G401.6 (cell line): ENCODE results near the gene FAM168A.
A peak's percentile ranks its signal among the peaks of the same experiment; 100 is the strongest.

Source experiments
- FAIRE-seq: peaks from 2 replicates; lab custom pipeline; 2012; peaks lifted over from hg19 to GRCh38; lab: Jason Lieb, UNC

The FAM168A gene, protein sequence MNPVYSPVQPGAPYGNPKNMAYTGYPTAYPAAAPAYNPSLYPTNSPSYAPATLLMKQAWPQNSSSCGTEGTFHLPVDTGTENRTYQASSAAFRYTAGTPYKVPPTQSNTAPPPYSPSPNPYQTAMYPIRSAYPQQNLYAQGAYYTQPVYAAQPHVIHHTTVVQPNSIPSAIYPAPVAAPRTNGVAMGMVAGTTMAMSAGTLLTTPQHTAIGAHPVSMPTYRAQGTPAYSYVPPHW

GRCh38 chr11:73597956-73598718 is at the start of gene FAM168A:
TSS of gene FAM168A (minus strand) at chr11:73598112. CDS start at chr11:73468474, 129,638 bp downstream.
- peak; percentile 69 for FAIRE-seq

DNA sequence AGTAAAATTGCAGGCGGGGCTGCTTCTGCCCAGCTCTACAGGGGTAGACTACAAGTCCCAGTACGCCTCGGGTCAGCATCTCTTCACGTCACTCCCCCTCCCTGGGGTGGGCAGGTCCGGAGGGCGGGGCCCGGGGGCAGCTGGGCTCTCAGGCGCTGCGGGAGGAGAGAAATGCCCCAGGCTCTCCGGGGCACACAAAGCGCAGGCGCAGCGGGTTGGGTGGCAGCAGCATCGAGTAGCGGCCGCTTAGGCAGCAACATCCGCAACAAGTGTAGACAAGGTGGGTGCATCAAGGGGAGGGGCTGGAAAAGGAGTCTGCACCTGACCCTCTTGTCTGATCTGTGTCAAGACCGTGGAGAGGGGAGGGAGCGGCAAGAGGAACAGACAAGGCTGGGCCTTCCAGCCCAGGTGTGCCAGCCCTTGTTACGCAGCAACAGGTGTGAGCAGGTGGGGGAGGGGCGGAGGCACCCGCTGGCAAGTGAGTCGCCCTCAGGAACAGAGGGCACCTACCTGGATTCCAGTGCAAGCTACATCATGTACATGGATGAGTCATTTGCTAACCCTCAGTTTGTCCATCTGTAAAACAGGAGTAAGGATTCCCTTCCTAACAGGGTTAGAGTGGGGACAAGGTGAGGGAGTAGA is 49.7 kb upstream of the FAM168A start:
- no peak for FAIRE-seq

DNA sequence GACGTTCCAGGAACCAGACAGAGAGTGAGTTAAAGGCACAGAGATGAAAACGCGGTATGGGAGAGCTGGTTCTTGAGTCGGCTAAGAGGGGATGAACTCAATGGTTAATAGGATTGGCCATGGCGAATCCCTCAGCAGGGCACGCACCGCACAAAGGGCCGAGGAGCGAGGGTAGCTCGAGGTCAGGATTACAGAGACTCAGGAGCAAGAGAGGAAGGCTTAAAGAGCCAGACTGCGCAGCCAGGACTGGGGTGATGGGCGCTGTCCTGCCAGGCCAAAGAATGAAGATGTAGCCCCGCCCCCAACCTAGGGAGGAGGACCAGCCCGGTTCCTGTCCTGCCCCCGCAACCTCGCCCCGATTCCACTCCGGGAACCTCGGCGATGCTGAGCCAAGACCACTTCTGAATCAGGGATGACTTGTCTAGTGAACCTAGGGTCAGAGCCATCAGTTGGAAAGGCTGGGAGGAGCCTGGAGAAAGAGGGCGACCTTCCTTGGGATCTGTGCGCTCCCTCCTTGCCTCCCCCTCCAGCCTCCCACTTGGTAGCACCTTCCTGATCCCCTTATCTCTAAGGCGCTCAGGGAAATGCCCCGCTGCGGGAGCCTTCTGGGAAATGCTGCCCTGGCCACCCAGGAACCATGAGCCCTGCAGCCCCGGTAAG is 48.2 kb upstream of the FAM168A start, which contains the start of gene PLEKHB1:
Gene PLEKHB1 (plus strand): TSS at position 610 of the 660 bp plus-strand sequence. CDS start 28 bp downstream, at position 638.
- FAIRE-seq, result no peak

GRCh38 chr11:73645121-73645969 is 47.4 kb upstream of the FAM168A start:
- no peak for FAIRE-seq

DNA sequence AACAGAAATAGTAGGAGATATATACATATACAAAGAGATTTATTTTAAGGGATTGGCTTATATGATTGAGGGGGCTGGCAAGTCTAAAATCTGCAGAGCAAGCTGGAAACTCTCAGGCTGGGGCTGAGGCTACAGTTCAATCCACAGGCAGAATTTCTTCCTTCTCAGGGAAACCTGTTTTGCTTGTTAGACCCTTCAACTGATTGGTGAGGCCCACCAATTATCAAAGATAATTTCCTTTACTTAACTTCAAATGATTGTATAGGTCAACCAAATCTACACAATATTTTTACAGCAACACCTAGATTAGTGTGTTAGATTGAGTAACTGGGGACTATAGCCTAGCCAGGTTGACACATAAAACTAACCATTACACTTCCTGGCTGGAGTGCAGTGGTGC is 43.8 kb upstream of the FAM168A start:
- no peak for FAIRE-seq

DNA sequence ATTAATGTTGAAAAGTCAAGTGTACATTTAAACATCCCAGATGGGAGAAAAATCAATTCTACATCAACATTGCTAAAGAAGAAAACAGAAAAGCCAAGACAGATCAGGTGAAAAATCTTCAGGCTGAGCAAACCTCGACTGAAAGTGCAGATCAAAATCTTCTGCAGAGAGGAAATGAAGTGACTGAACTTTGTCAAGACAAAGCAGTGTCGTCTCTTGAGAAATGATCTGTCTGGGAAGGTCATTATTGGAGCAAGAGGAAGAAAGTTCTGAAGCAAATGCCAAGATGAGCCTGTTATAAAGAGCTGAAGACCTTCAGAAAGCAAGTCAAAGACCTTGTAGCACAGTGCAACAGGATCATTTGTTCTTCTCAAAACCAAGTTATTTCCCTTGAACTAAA is 42.7 kb upstream of the FAM168A start:
- no peak for FAIRE-seq

- no peak for FAIRE-seq
These were observed 39.1 kb upstream of the FAM168A start for GRCh38 chr11:73637012-73637411.

DNA sequence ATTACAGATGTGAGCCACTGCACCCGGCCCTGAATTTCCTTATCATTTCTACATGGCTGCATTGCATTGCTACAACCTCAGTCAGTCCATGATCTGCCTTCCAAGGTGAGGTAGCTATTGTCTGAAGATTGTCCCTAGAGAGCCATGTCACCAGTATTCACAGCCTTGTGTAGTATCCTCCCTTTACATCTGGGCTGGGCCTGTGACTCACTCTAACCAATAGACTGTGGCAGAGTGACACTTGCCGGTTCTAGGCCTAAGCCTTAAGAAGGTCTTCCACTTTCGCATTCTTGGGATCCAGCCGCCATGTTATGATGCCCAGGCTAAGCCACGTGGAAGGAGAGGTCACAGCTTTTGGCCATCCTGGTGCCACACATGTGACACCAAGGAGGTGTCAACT is 38.3 kb upstream of the FAM168A start:
- FAIRE-seq, result no peak

- no peak for FAIRE-seq
These were observed 37.8 kb upstream of the FAM168A start for GRCh38 chr11:73635721-73636120.

- no peak for FAIRE-seq
These were observed 36.1 kb upstream of the FAM168A start for GRCh38 chr11:73633999-73634398.

- no peak for FAIRE-seq
These were observed 35.1 kb upstream of the FAM168A start for GRCh38 chr11:73632996-73633395.

DNA sequence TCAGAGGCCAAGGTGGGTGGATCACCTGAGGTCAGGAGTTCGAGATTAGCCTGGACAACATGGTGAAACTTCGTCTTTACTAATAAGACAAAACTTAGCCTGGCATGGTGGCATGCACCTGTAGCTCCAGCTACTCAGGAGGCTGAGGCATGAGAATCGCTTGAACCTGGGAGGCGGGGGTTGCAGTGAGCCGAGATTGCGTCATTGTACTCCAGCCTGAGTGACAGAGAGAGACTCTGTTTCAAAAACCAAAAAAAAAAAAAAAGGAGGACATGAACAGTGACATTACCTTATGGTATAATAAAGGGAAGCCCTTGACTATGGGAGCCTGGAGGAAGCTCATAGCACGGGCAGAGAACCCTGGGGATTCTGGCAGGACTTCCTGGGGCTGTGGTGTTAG is 32.0 kb upstream of the FAM168A start:
- FAIRE-seq, result no peak

GRCh38 chr11:73625696-73626318 is 27.9 kb upstream of the FAM168A start:
- FAIRE-seq, result peak; percentile 84

DNA sequence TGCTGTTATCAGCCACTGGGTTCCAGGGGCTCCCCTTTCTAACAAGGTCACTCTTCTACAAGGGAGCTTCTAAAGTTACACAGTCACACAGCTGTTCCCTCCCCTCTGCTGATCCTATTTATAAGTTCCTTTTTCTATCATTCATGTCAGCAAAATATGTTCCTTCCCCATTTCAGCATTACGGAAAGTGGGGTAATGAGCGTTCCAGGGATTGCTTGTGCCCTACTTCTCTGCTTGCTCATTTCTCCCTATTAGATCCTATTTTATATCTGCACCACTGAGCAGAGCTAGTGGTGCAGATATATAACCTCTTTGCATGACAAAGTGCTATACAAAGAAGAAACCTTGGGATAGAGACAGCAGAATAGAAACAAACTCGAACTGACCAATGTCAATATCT is 25.8 kb upstream of the FAM168A start:
- no peak for FAIRE-seq

- FAIRE-seq, result no peak
These were observed 25.1 kb upstream of the FAM168A start for GRCh38 chr11:73622926-73623593.

DNA sequence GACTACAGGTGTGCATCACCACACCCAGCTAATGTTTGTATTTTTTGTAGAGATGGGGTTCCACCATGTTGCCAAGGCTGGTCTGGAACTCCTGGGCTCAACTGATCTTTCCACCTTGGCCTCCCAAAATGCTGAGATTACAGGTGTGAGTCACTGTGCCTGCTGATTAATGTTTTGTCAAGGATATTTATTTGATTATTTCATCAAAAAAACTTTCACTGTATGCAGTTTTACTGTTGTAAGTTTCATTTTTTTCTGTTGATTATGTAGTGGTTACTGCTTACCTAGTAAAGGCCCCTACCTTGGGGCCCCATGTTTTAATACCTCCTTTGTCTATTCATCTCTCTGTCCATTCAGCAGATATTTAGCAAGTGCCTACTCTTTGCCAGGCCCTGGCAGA is 16.7 kb upstream of the FAM168A start:
- FAIRE-seq, result no peak

DNA sequence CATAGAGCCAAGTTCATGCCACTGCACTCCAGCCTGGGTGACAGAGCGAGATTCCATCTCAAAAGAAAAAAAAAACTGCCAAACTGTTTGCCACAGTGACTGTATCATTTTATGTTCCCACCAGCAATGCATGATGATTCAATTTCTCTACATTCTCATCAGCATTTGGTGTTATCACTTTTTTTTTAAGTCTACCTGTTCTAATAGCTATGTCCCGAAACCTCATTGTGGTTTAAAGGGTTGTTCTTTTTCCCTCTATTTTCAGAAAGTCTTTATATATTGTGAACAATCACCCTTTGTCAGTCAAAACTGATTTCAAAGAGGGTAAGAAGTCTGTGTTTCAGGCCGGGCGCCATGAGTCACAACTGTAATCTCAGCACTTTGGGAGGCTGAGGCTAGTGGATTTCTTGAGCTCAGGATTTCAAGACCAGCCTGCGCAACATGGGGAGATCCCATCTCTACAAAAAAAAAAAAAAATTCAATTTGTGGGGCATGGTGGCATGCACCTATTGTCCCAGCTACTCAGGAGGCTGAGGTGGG is 14.8 kb upstream of the FAM168A start:
- no peak for FAIRE-seq

GRCh38 chr11:73598719-73599379 is 937 bp upstream of the FAM168A start:
- no peak for FAIRE-seq

DNA sequence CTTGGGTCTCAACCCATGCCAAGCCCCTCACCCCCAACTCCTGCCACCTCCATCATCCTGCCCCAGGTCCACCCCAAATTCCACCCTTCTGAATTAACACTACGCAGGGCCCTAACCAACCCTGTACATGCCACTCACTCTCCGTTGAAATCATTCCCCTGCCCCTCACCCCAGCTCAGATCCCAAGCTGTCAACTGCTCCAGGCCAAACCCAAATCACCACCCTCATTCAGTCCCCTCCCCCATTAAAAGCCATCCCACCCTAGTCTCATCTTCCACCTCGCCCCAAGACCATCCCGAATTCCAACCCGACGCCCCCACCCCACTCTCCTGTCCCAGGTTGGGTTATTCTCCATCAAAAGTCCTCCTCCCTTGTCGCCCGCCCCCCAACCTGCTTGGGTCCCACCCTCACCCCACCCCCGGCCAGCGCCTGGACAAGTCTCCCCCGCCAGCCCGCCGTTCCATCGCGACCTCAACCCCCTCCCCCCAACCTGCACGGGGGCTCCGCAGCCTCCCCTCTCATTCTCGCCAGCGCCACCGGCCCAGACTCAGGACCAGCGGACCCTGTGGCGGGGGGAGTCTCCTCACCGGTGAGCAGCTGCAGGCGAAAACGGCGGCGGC is 466 bp downstream of the FAM168A start:
- FAIRE-seq, result no peak
